Activated naive CD4-positive, alpha-beta T cell treated with anti-CD3 and anti-CD28 coated beads, Interleukin-2, amount 50 U/mL, for 24 hours (primary cell): Measurements from ENCODE around the gene PDF.
"Not testable (repeated sequence)": the region's sequence is repeated elsewhere in the genome, so short reads cannot be mapped to it uniquely, and the experiment has no call there.

Source experiments
- H3K27ac Mint-ChIP-seq: one replicate; pipeline ENCODE4 v1.8.0; 2021; ENCODE audit warnings: mild to moderate bottlenecking, mixed read lengths
- H3K27me3 Mint-ChIP-seq: one replicate; pipeline ENCODE4 v1.8.0; 2021; ENCODE audit warnings: mixed read lengths
- H3K36me3 Mint-ChIP-seq: one replicate; pipeline ENCODE4 v1.8.0; 2021; ENCODE audit warnings: mixed read lengths
- H3K4me1 Mint-ChIP-seq: one replicate; pipeline ENCODE4 v1.8.0; 2021; ENCODE audit warnings: mixed read lengths
- H3K4me3 Mint-ChIP-seq: one replicate; pipeline ENCODE4 v1.8.0; 2021; ENCODE audit warnings: mild to moderate bottlenecking, mixed read lengths
- H3K9me3 Mint-ChIP-seq: one replicate; pipeline ENCODE4 v1.8.0; 2021; ENCODE audit warnings: mixed read lengths

Gene PDF

DNA sequence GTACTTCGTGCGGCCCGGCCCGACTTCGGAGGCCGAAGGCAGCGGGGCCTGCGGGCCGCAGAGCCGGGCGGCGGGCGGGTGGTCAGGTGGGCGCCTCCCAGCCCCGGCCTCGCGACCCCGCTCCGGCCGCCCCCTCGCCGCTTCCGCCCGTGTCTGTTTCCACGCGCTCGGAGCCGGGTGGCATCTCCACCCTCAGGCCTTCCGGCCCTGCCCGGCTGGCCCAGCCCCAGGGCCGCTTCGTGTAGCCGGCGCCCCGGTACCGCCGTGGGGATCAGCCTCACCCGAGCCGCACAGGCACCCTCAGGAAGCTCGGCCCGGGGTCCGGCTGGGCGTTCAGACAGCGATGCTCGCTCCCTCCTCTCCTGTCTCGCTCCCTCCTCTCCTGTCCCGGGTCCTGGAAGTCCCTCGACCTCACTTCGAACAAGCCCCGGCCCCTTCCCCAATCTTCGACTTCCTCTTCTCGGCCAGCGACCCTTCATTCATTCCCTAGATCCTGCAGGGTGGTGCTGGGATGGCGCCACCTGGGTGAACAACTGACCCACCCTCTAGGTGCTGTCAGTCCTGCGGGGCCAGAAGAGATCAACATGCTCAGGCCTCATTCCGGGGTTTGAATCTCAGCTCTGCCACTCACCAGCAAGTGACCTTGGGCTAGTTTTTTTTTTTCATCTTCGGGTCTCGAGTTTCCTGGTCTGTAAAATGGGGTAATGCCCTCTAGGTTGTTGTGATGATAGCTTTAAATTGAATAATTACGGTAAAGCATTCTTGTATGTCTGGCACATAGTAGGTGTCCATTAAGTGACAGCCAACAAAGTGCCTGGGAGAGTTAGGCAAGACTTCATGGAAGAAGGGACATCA lies 18.6 kb downstream of the PDF start:
- H3K4me1 Mint-ChIP-seq = peaks cover 30% of the 10 kb centered on the region
- H3K27ac Mint-ChIP-seq = peak overlapping the region; percentile 100
- peak overlapping the region; percentile 99 for H3K4me3 Mint-ChIP-seq
- H3K27me3 Mint-ChIP-seq = no peaks in the 10 kb centered on the region
- peaks cover 6% of the 10 kb centered on the region for H3K36me3 Mint-ChIP-seq
- no peaks in the 10 kb centered on the region for H3K9me3 Mint-ChIP-seq

- Mint-ChIP-seq H3K27ac (peak within 1 kb of the TSS; percentile 100), H3K36me3 (peaks cover 5% of the 10 kb centered on the region), H3K9me3 (no peaks in the 10 kb centered on the region), H3K27me3 (no peaks in the 10 kb centered on the region), H3K4me1 (peaks cover 30% of the 10 kb centered on the region), H3K4me3 (peak within 1 kb of the TSS; percentile 99)
Measured at GRCh38 chr16:69310653-69311532, 19.5 kb downstream of the PDF start, which contains the start of gene VPS4A. Gene VPS4A (plus strand): TSS chr16:69311350. CDS start chr16:69311512, 162 bp downstream.

DNA sequence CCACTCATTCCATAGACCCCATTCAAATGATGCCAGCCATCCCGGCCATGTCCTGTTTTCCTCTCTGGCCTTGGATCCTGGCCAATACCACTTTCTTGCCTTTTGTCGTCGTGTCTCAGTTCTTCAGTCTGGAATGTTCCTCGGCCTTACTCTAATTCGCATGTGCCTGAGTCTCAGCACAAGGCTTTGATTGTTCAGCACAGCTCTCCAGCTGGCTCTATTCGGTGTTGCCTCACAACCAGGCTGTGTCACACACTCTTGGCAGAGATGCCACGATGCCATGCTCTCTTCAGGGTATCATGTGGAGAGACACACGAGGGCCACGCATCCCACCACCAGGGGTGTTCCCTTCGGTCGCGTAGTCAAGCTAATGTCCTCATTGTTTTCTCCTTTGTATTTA lies 21.1 kb downstream of the PDF start:
- Mint-ChIP-seq H3K27ac (no peak overlapping the region), H3K36me3 (peaks cover 5% of the 10 kb centered on the region), H3K4me1 (peaks cover 26% of the 10 kb centered on the region), H3K27me3 (no peaks in the 10 kb centered on the region), H3K9me3 (no peaks in the 10 kb centered on the region), H3K4me3 (no peak overlapping the region)

DNA sequence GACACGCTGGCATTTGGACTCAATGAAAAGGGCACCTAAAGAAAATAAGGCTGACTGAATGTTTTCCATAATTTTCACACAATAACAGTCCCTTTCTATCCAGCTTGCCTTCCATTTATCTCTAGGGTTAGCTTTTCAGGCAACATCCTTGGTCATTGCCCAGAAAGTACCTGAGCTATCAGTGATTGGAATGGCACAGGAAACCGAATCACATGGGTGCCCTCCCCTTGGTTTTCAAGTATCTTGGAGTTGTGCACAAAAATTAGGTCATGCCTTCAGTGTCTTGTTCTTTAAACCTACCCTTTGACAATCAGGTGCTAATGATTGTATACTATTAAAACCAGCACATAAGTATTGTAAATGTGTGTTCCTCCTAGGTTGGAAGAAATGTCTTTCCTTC lies 22.5 kb downstream of the PDF start:
- Mint-ChIP-seq H3K27ac (no peak overlapping the region), H3K4me3 (no peak overlapping the region), H3K9me3 (no peaks in the 10 kb centered on the region), H3K4me1 (peaks cover 13% of the 10 kb centered on the region), H3K36me3 (no peaks in the 10 kb centered on the region), H3K27me3 (no peaks in the 10 kb centered on the region)

DNA sequence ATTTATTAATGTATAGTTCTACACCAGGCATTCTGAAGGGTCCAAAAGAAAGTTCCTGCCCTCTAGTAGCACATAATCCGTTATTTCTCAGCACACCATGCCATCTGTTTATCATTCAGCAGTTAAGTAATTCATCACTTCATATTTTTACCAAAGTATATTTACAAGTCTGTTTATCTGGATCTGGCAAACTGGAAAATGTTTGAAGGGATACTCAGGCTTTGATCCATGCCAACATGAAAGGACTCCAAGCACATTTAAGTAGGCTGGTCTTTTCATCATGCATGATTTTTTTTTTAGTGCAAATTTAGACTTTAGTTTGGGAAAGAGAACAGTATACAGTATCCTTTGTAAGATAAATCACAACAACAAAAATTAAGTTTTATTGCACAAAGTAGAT lies 23.3 kb downstream of the PDF start:
- H3K4me3 Mint-ChIP-seq = no peak overlapping the region
- H3K27ac Mint-ChIP-seq = no peak overlapping the region
- H3K36me3 Mint-ChIP-seq = no peaks in the 10 kb centered on the region
- no peaks in the 10 kb centered on the region for H3K27me3 Mint-ChIP-seq
- H3K4me1 Mint-ChIP-seq = peaks cover 10% of the 10 kb centered on the region
- no peaks in the 10 kb centered on the region for H3K9me3 Mint-ChIP-seq

- Mint-ChIP-seq H3K4me3 (no peak overlapping the region), H3K36me3 (no peaks in the 10 kb centered on the region), H3K27me3 (no peaks in the 10 kb centered on the region), H3K9me3 (no peaks in the 10 kb centered on the region), H3K27ac (no peak overlapping the region), H3K4me1 (peaks cover 7% of the 10 kb centered on the region)
Measured at GRCh38 chr16:69306031-69306430, 24.4 kb downstream of the PDF start.

GRCh38 chr16:69302301-69302700 lies 28.1 kb downstream of the PDF start:
- H3K27ac Mint-ChIP-seq = no peak overlapping the region

GRCh38 chr16:69301861-69302260 lies 28.5 kb downstream of the PDF start:
- Mint-ChIP-seq H3K27ac (no peak overlapping the region), H3K4me1 (no peaks in the 10 kb centered on the region), H3K36me3 (peaks cover 3% of the 10 kb centered on the region), H3K4me3 (no peak overlapping the region), H3K27me3 (no peaks in the 10 kb centered on the region), H3K9me3 (no peaks in the 10 kb centered on the region)

More at GRCh38 chr16:69302301-69302700, 28.1 kb downstream of the PDF start:
- Mint-ChIP-seq H3K27me3 (no peaks in the 10 kb centered on the region), H3K36me3 (peaks cover 3% of the 10 kb centered on the region), H3K9me3 (no peaks in the 10 kb centered on the region), H3K4me3 (no peak overlapping the region), H3K4me1 (no peaks in the 10 kb centered on the region)

GRCh38 chr16:69301187-69301586 lies 29.2 kb downstream of the PDF start:
- H3K4me1 Mint-ChIP-seq = no peaks in the 10 kb centered on the region
- no peaks in the 10 kb centered on the region for H3K9me3 Mint-ChIP-seq
- H3K4me3 Mint-ChIP-seq = no peak overlapping the region
- H3K36me3 Mint-ChIP-seq = peaks cover 3% of the 10 kb centered on the region
- no peak overlapping the region for H3K27ac Mint-ChIP-seq
- H3K27me3 Mint-ChIP-seq = no peaks in the 10 kb centered on the region

GRCh38 chr16:69298261-69298660 lies 32.1 kb downstream of the PDF start:
- Mint-ChIP-seq H3K4me1 (no peaks in the 10 kb centered on the region), H3K27ac (no peak overlapping the region), H3K36me3 (peaks cover 3% of the 10 kb centered on the region), H3K27me3 (no peaks in the 10 kb centered on the region), H3K9me3 (no peaks in the 10 kb centered on the region), H3K4me3 (no peak overlapping the region)

DNA sequence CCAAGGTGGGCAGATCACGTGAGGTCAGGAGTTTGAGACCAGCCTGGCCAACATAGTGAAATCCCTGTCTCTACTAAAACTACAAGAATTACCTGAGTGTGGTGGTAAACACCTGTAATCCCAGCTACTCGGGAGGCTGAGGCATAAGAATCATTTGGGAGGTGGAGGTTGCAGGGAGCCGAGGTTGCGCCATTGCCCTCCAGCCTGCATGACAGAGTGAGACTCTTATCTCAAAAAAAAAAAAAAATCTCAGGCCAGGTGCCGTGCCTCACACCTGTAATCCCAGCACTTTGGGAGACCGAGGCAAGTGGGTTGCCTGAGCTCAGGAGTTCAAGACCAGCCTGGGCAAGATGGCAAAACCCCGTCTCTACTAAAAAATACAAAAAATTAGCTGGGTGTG lies 33.6 kb downstream of the PDF start:
- H3K27ac Mint-ChIP-seq, H3K4me1 Mint-ChIP-seq, H3K27me3 Mint-ChIP-seq, H3K36me3 Mint-ChIP-seq, H3K4me3 Mint-ChIP-seq, H3K9me3 Mint-ChIP-seq: not testable (repeated sequence)

DNA sequence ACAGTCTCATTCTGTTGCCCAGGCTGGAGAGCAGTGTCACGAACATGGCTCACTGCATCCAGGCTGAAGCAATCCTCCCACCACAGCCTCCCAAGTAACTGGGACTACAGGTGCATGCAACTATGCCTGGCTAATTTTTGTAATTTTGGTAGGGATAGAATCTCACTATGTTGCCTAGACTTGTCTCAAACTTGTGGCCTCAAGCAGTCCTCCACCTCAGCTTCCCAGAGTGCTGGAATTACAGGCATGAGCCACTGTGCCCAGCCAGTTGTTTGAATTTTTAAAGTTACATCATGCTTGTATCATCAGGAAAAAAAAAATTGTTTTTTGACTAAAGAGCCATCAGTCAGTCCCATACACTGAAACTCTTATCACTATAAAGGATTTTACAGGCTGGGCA lies 36.3 kb downstream of the PDF start:
- Mint-ChIP-seq H3K9me3 (no peaks in the 10 kb centered on the region), H3K4me1 (no peaks in the 10 kb centered on the region), H3K27ac (no peak overlapping the region)

GRCh38 chr16:69293401-69293800 lies 37.0 kb downstream of the PDF start:
- Mint-ChIP-seq H3K4me3 (no peak overlapping the region), H3K27ac (no peak overlapping the region)

More for the DNA sequence above, 36.3 kb downstream of the PDF start:
- Mint-ChIP-seq H3K36me3 (no peaks in the 10 kb centered on the region), H3K27me3 (no peaks in the 10 kb centered on the region), H3K4me3 (no peak overlapping the region)

DNA sequence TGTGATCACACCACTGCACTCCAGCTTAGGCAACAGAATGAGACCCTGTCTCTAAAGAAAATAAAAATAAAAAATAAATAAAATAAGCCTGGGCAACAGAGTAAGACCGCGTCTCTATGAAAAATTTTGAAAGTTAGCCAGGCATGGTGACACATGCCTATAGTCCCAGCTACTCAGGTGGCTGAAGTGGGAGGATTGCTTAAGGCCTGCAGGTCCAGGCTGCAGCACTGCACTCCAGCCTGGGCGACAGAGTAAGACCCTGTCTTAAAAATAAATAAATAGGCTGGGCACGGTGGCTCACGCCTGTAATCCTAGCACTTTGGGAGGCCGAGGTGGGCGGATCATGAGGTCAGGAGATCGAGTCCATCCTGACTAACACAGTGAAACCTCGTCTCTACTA lies 38.7 kb downstream of the PDF start:
- H3K4me3 Mint-ChIP-seq, H3K36me3 Mint-ChIP-seq: not testable (repeated sequence)

More at GRCh38 chr16:69293401-69293800, 37.0 kb downstream of the PDF start:
- Mint-ChIP-seq H3K9me3 (no peaks in the 10 kb centered on the region), H3K27me3 (no peaks in the 10 kb centered on the region), H3K4me1 (no peaks in the 10 kb centered on the region), H3K36me3 (no peaks in the 10 kb centered on the region)

DNA sequence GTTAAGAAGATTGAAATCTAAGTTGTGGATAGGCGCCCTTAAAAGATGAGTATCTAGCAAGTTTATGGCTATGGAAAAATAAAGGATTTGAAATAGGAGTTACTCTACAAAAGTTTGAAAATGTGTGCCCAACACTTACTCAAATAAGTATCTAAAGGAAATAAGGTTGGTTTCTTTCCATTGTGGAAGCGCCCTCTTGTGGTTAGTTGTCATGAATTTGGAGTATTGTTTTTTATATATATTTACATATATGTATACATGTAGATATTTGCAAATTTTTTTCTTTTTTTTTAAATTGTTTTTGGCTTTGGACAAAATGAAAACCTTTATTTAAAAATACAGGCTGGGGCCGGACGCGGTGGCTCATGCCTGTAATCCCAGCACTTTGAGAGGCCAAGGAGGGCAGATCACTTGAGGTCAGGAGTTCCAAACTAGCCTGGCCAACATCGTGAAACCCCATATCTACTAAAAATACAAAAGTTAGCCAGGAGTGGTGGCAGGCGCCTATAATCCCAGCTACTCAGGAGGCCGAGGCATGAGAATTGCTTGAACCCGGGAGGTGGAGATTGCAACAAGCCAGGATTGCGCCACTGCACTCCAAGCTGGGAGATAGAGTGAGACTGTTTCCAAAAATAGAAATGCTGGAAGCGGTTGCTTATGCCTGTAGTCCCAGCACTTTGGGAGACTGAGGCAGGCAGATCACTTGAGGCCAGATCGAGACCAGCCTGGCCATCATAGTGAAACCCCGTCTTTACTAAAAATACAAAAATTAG lies 43.3 kb downstream of the PDF start:
- Mint-ChIP-seq H3K9me3 (no peaks in the 10 kb centered on the region), H3K27ac (no peak overlapping the region)

More for the DNA sequence above, 38.7 kb downstream of the PDF start:
- not testable (repeated sequence) for H3K27ac Mint-ChIP-seq, H3K4me1 Mint-ChIP-seq, H3K9me3 Mint-ChIP-seq, H3K27me3 Mint-ChIP-seq

More for the DNA sequence above, 43.3 kb downstream of the PDF start:
- H3K36me3 Mint-ChIP-seq = no peaks in the 10 kb centered on the region
- H3K4me3 Mint-ChIP-seq = no peak overlapping the region
- H3K27me3 Mint-ChIP-seq = no peaks in the 10 kb centered on the region
- H3K4me1 Mint-ChIP-seq = no peaks in the 10 kb centered on the region
